Suppressor macrophage treated with lipopolysaccharide for 4 hours (primary cell): ENCODE results near the gene FCRLA.
A peak's percentile ranks its signal among the peaks of the same experiment; 100 is the strongest.
"Not testable (repeated sequence)": the region's sequence is repeated elsewhere in the genome, so short reads cannot be mapped to it uniquely, and the experiment has no call there.

Experiments
- DNase-seq: peaks from one replicate; pipeline ENCODE4 v3.0.0-alpha.2; 2020

The FCRLA gene

GRCh38 chr1:161706482-161707347 is at the start of gene FCRLA:
Gene FCRLA (plus strand): TSS chr1:161707229. CDS start chr1:161707265, 36 bp downstream.
- DNase-seq, result peak; percentile 86

GRCh38 chr1:161658524-161658923 is 48.5 kb upstream of the FCRLA start:
- not testable (repeated sequence) for DNase-seq

- DNase-seq, result not testable (repeated sequence)
Observed at GRCh38 chr1:161661660-161662311, 45.2 kb upstream of the FCRLA start.

GRCh38 chr1:161662684-161663339 is 44.2 kb upstream of the FCRLA start, which contains the start of gene FCGR2B:
Gene FCGR2B (plus strand): TSS chr1:161663143. CDS start chr1:161663242, 99 bp downstream.
- not testable (repeated sequence) for DNase-seq

- DNase-seq, result not testable (repeated sequence)
Observed at GRCh38 chr1:161663569-161663968, 43.5 kb upstream of the FCRLA start.

GRCh38 chr1:161664689-161665088 is 42.3 kb upstream of the FCRLA start:
- not testable (repeated sequence) for DNase-seq

- not testable (repeated sequence) for DNase-seq
Observed at GRCh38 chr1:161671045-161672020, 35.7 kb upstream of the FCRLA start.

- not testable (repeated sequence) for DNase-seq
Observed at GRCh38 chr1:161673437-161673836, 33.6 kb upstream of the FCRLA start.

GRCh38 chr1:161674447-161674846 is 32.6 kb upstream of the FCRLA start:
- not testable (repeated sequence) for DNase-seq

GRCh38 chr1:161674908-161675307 is 32.1 kb upstream of the FCRLA start:
- DNase-seq, result not testable (repeated sequence)

- no peak for DNase-seq
Observed at GRCh38 chr1:161676441-161676840, 30.6 kb upstream of the FCRLA start.

GRCh38 chr1:161676958-161677689 is 29.9 kb upstream of the FCRLA start:
- no peak for DNase-seq

GRCh38 chr1:161678500-161678899 is 28.5 kb upstream of the FCRLA start:
- DNase-seq, result peak; percentile 15

- DNase-seq, result no peak
Observed at GRCh38 chr1:161681879-161682278, 25.1 kb upstream of the FCRLA start.

- no peak for DNase-seq
Observed at GRCh38 chr1:161688946-161689345, 18.1 kb upstream of the FCRLA start.

- DNase-seq, result no peak
Observed at GRCh38 chr1:161691846-161692245, 15.2 kb upstream of the FCRLA start.

GRCh38 chr1:161693020-161693712 is 13.9 kb upstream of the FCRLA start:
- DNase-seq, result not testable (repeated sequence)

GRCh38 chr1:161698302-161698701 is 8.7 kb upstream of the FCRLA start:
- DNase-seq, result not testable (repeated sequence)

GRCh38 chr1:161702250-161702649 is 4.8 kb upstream of the FCRLA start:
- no peak for DNase-seq

- no peak for DNase-seq
Observed at GRCh38 chr1:161705537-161705936, 1.5 kb upstream of the FCRLA start.

- peak; percentile 41 for DNase-seq
Observed at GRCh38 chr1:161706113-161706481, 932 bp upstream of the FCRLA start.
